Right atrium auricular region (tissue), 2 donors: ENCODE measurements around the gene DHRS12. TPM values are rescaled to one million over a fixed set of nuclear protein-coding genes. Genes with fewer than 3 reads are reported as not detected.

Experiments used
- DNase-seq: peaks from one replicate; pipeline ENCODE4 v3.0.0-alpha.2; 2019; ENCODE audit warnings: low spot score
- H3K27ac ChIP-seq, 2 donors: fragments of 200-600 bp; sonication (generic); 1 replicate in 1 of 2; 2 replicates in 1 of 2; pipeline ENCODE4 v1.5.1; 2016 to 2019
- H3K27me3 ChIP-seq, 2 donors: fragments of 200-600 bp; sonication (generic); one replicate each; pipeline versions ENCODE4 v1.5.1 to v1.6.0; 2017 to 2019
- H3K36me3 ChIP-seq: fragments of 200-600 bp; sonication (generic); one replicate; pipeline ENCODE4 v1.5.1; 2016
- H3K4me1 ChIP-seq, 2 donors: fragments of 200-600 bp; sonication (generic); one replicate each; pipeline versions ENCODE4 v1.5.1 to v1.6.0; 2017 to 2019
- H3K4me3 ChIP-seq, 2 donors: fragments of 200-600 bp; sonication (generic); 1 replicate in 1 of 2; 2 replicates in 1 of 2; pipeline ENCODE4 v1.5.1; 2017 to 2019; ENCODE audit warnings: mild to moderate bottlenecking in 1 of 2, moderate library complexity in 1 of 2
- H3K9me3 ChIP-seq, 2 donors: fragments of 200-600 bp; sonication (generic); one replicate each; pipeline ENCODE4 v1.5.1; 2019
- CTCF ChIP-seq, 2 donors: fragments of 200-600 bp; sonication (generic); IDR thresholded peaks; one replicate each; pipeline ENCODE4 v1.5.1; 2019; ENCODE audit warnings: antibody characterized with exemption in 2 of 2
- total RNA-seq, 2 donors: library from RNA; depleted of rRNA; stranded (reverse); fragments of >200 nt; gene quantifications; one replicate each; pipeline ENCODE4 v1.1.0, GENCODE V29; 2016

The DHRS12 gene, protein sequence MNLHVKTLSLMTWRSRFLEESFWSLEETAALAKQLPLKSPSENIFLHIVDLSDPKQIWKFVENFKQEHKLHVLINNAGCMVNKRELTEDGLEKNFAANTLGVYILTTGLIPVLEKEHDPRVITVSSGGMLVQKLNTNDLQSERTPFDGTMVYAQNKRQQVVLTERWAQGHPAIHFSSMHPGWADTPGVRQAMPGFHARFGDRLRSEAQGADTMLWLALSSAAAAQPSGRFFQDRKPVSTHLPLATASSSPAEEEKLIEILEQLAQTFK
- total RNA-seq = 10 to 100 TPM in 1 of 2 donors, 1 to 10 TPM in 1; 9.6 to 10.1 TPM

DNA sequence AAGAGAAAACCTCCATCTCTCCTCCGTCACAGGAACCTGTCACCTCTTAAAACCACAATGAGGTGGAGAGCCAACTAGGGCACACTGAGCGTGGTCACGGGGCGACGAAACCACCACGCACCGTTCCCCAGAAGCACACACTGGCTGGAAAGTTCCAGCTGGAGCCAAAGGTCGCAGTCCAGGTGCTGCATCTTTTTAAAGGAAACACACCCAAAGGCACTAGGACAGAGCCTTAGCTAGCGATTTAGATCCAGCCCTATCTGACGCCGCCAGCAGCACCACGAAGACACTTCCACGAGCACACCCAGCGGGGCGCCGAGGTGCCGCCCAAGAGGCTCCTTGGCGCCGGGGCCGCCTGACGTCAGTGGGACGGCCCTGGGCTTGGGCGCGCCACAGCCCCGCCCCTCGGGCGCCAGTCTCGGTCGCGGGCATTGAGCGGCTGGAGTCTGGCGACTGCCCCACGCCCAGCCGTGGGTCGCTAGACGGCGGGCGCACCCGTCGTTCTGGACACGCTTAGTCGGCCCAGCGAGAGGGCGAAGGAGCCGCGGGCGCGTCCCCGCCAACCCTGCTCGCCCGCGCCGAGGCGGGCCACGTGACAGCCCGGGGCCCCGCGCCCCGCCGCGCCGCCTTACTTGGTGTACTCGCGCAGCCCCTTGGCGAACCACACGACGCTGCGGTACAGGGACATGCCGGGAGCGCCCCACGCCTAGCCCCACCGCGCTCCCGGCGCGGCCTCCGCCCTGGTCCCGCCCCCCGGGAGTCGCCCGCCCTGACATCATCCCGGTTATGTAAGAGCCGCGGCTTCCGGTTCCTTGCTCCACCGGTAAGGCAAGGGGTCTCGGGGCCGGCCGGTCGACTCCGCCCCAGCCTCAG, at the start of gene DHRS12:
TSS of gene DHRS12 (minus strand) at position 742 of the 873 bp plus-strand sequence. CDS start 4,504 bp downstream, outside the sequence.
- Histone ChIP-seq H3K36me3 (peaks cover 2% of the 10 kb centered on the region), H3K9me3 (no peaks in the 10 kb centered on the region), H3K27ac (peak within 1 kb of the TSS; percentile 97 to 99), H3K4me3 (peak within 1 kb of the TSS; percentile 48 to 75), H3K4me1 (peaks cover 0 to 48% of the 10 kb centered on the region in 2 donors), H3K27me3 (no peaks in the 10 kb centered on the region)
- DNase-seq = peak; percentile 95
- peak in 1 of 2 donors; percentile 19 for TF ChIP-seq CTCF (IDR thresholded peaks at IDR 0.05)

DNA sequence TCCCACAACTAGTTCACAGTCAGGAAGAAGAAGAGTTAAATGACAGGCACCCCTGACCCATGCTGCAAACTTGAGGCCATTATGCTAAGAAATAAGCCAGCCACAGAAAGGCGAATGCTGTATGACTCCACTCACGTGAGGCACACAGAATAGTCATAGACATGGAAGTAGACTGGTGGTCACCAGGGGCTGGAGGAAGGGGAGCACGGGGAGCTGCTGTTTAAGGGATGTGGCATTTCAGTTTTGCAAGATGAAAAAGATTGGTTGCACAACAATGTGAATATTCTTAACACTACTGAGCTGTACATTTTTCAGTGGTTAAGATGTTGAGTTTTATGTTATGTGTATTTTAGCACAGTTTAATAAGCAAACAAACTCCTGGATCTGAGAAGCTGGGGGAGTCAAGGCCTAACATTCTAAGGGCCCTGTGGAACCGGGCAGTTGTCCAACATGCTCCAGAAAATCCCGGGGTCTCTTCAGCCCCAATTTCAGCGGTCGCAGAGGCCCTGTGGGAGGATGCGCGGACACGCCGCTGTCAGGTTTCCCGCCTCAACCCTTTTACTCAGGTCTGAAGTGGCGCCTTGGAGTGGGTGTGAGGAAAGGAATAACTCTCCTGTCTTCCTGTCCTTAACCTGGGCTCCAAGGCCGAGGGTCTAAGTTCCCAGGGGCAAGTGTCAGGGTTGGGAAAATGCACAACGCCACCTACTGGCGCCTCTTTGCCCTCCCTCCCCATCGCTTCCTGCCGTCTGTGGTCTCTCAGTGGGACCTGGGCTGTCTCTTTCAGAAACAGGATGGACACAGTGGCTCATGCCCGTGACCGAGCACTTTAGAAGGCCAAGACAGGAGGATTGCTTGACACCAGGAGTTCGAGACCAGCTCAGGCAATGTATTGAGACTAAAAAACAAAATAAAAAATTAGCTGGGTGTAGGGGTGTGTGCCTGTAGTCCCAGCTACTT, 45.5 kb upstream of the DHRS12 start:
- Histone ChIP-seq H3K4me3 (no peak overlapping the region), H3K27ac (no peak overlapping the region), H3K27me3 (no peaks in the 10 kb centered on the region), H3K9me3 (no peaks in the 10 kb centered on the region), H3K36me3 (no peaks in the 10 kb centered on the region), H3K4me1 (peaks cover 0 to 4% of the 10 kb centered on the region in 2 donors)
- no peak for DNase-seq
- peak in 1 of 2 donors; percentile 53 for TF ChIP-seq CTCF (IDR thresholded peaks at IDR 0.05)

DNA sequence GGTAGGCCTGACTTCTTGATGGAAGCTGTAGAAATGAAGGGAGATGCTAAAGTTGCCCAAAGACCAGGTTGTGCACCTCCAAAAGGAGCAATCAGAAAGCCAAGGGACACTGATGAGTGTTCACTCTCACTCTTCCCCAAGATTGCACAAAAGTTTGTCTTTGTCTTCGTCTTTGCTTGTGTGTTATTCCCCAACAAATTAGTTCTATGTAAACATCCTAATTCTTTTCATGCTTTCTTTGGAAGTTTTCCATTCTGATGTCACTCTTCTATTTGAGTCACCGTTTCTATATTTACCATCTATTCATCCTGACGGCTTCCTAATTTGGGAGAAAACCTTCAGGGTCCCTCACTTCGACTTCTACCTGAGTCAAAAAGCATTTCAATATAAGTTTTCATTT, 44.7 kb upstream of the DHRS12 start:
- peaks cover 0 to 4% of the 10 kb centered on the region in 2 donors for H3K4me1 ChIP-seq
- no peak overlapping the region for H3K4me3 ChIP-seq
- no peaks in the 10 kb centered on the region for H3K36me3 ChIP-seq
- no peak overlapping the region for H3K27ac ChIP-seq
- no peaks in the 10 kb centered on the region for H3K27me3 ChIP-seq
- TF ChIP-seq CTCF (IDR thresholded peaks at IDR 0.05) = no peak
- no peaks in the 10 kb centered on the region for H3K9me3 ChIP-seq
- no peak for DNase-seq

GRCh38 chr13:51846756-51847155, 42.8 kb upstream of the DHRS12 start:
- no peak overlapping the region for H3K4me3 ChIP-seq
- peaks cover 0 to 4% of the 10 kb centered on the region in 2 donors for H3K4me1 ChIP-seq
- no peaks in the 10 kb centered on the region for H3K9me3 ChIP-seq
- no peak for DNase-seq
- no peak for TF ChIP-seq CTCF (IDR thresholded peaks at IDR 0.05)
- H3K27ac ChIP-seq = no peak overlapping the region
- no peaks in the 10 kb centered on the region for H3K27me3 ChIP-seq
- no peaks in the 10 kb centered on the region for H3K36me3 ChIP-seq

DNA sequence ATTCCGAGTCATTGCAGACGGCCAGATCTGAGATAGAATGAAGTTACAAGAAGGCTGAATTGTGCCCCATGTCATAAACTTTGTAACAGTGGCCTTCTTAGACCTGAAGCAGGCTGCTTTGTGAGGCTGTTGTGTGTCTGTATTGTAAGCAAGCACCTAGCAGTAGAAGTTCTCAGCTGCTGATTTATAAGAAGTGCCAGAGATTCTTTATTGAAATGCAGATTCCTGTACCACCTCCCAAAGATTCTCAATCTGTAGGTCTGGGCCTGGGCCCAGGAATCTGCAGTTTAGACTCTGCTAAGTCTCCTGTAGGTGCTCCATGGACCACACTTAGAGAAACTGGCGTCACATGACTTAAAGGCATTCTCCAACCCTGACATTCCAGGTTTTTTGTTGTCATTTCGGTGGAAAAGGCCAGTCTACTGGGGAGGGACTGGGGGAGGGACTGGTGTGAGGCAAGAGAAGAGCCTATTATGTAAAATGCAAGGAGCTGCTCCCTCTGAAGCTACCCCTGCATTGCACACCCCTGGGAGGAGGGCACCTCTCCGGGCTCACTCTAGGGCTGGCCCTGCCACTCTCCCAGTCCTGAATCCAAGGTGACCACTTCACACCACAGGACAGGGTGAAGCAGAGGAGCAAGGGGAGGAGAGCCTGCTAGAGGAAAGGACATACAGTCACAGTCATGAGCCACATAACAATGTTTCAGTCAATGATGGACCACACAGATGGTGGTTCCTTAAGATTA, 41.8 kb upstream of the DHRS12 start:
- Histone ChIP-seq H3K4me3 (no peak overlapping the region), H3K27ac (no peak overlapping the region), H3K4me1 (peaks cover 0 to 4% of the 10 kb centered on the region in 2 donors), H3K36me3 (no peaks in the 10 kb centered on the region), H3K9me3 (no peaks in the 10 kb centered on the region), H3K27me3 (no peaks in the 10 kb centered on the region)
- DNase-seq = no peak
- TF ChIP-seq CTCF (IDR thresholded peaks at IDR 0.05) = no peak
